IPS-18c (cell line): ENCODE measurements around the gene MESP1.
A peak's percentile ranks its signal among the peaks of the same experiment; 100 is the strongest.
"Not testable (repeated sequence)": the region's sequence is repeated elsewhere in the genome, so short reads cannot be mapped to it uniquely, and the experiment has no call there.

Source experiments
- H3K4me3 ChIP-seq: 2 replicates; pipeline ENCODE4 v1.7.0; 2013; ENCODE audit warnings: low read depth, mild to moderate bottlenecking, low read length, moderate library complexity; ENCODE audit not compliant: insufficient read depth
- H3K9me3 ChIP-seq: one replicate; pipeline ENCODE4 v1.6.1; 2013; ENCODE audit warnings: mild to moderate bottlenecking, low read length, moderate library complexity; ENCODE audit not compliant: control insufficient read depth, insufficient read depth

The MESP1 gene

GRCh38 chr15:89783111-89783860, 32.2 kb upstream of the MESP1 start:
- H3K9me3 ChIP-seq: no peaks in the 10 kb centered on the region
- no peak overlapping the region for H3K4me3 ChIP-seq

- not testable (repeated sequence) for H3K9me3 ChIP-seq, H3K4me3 ChIP-seq
Measured at GRCh38 chr15:89782619-89782950, 31.5 kb upstream of the MESP1 start.

- no peaks in the 10 kb centered on the region for H3K9me3 ChIP-seq
- no peak overlapping the region for H3K4me3 ChIP-seq
Measured at GRCh38 chr15:89781891-89782618, 31.0 kb upstream of the MESP1 start.

GRCh38 chr15:89781055-89781454, 30.0 kb upstream of the MESP1 start:
- H3K4me3 ChIP-seq: no peak overlapping the region
- H3K9me3 ChIP-seq: no peaks in the 10 kb centered on the region

GRCh38 chr15:89780601-89781000, 29.6 kb upstream of the MESP1 start:
- no peak overlapping the region for H3K4me3 ChIP-seq

GRCh38 chr15:89778861-89779260, 27.8 kb upstream of the MESP1 start:
- H3K4me3 ChIP-seq: no peak overlapping the region
- no peaks in the 10 kb centered on the region for H3K9me3 ChIP-seq

More at GRCh38 chr15:89780601-89781000, 29.6 kb upstream of the MESP1 start:
- H3K9me3 ChIP-seq: no peaks in the 10 kb centered on the region

GRCh38 chr15:89777782-89778380, 26.8 kb upstream of the MESP1 start:
- H3K4me3 ChIP-seq: no peak overlapping the region
- no peaks in the 10 kb centered on the region for H3K9me3 ChIP-seq

- no peaks in the 10 kb centered on the region for H3K9me3 ChIP-seq
- H3K4me3 ChIP-seq: peak overlapping the region; percentile 41; the same call in 1 of the 2 replicates
Measured at GRCh38 chr15:89777073-89777751, 26.2 kb upstream of the MESP1 start.

- peak within 1 kb of the TSS; percentile 41; the same call in 1 of the 2 replicates for H3K4me3 ChIP-seq
- no peaks in the 10 kb centered on the region for H3K9me3 ChIP-seq
Measured at GRCh38 chr15:89776274-89777072, 25.4 kb upstream of the MESP1 start, which contains the start of gene MESP2. Gene MESP2 (plus strand): TSS chr15:89776332. CDS start chr15:89776358, 26 bp downstream.

- Histone ChIP-seq H3K4me3 (no peak overlapping the region), H3K9me3 (no peaks in the 10 kb centered on the region)
Measured at GRCh38 chr15:89775815-89776214, 24.8 kb upstream of the MESP1 start.

- Histone ChIP-seq H3K4me3 (no peak overlapping the region), H3K9me3 (no peaks in the 10 kb centered on the region)
Measured at GRCh38 chr15:89774492-89774891, 23.4 kb upstream of the MESP1 start.

- no peak overlapping the region for H3K4me3 ChIP-seq
- no peaks in the 10 kb centered on the region for H3K9me3 ChIP-seq
Measured at GRCh38 chr15:89772932-89773583, 22.0 kb upstream of the MESP1 start.

- Histone ChIP-seq H3K4me3 (no peak overlapping the region), H3K9me3 (no peaks in the 10 kb centered on the region)
Measured at GRCh38 chr15:89770041-89770440, 19.0 kb upstream of the MESP1 start.

- Histone ChIP-seq H3K9me3 (no peaks in the 10 kb centered on the region), H3K4me3 (no peak overlapping the region)
Measured at GRCh38 chr15:89769366-89769765, 18.3 kb upstream of the MESP1 start.

- Histone ChIP-seq H3K9me3 (no peaks in the 10 kb centered on the region), H3K4me3 (no peak overlapping the region)
Measured at GRCh38 chr15:89768071-89768500, 17.0 kb upstream of the MESP1 start.

GRCh38 chr15:89767411-89767915, 16.4 kb upstream of the MESP1 start:
- Histone ChIP-seq H3K9me3 (no peaks in the 10 kb centered on the region), H3K4me3 (no peak overlapping the region)
